ENCODE results near the gene ZNF175.

The ZNF175 gene

GRCh38 chr19:51637362-51637978 lies 66.4 kb downstream of the ZNF175 start:
- Mint-ChIP-seq H3K4me1 (no peaks in the 10 kb centered on the region), H3K9me3 (peaks cover 15% of the 10 kb centered on the region), H3K36me3 (ENCODE audit: low read depth) (no peaks in the 10 kb centered on the region), H3K27me3 (ENCODE audit: low read depth) (peaks cover 22% of the 10 kb centered on the region), H3K27ac (no peak overlapping the region), H3K4me3 (no peak overlapping the region)
- peak in 1 of 3 experiments; percentile 26 for TF ChIP-seq CTCF (IDR thresholded peaks at IDR 0.05; ENCODE audit: unreplicated experiment in 3 of 3)

GRCh38 chr19:51639916-51640315 lies 68.8 kb downstream of the ZNF175 start:
- Mint-ChIP-seq H3K27ac (no peak overlapping the region), H3K4me3 (no peak overlapping the region), H3K4me1 (no peaks in the 10 kb centered on the region), H3K36me3 (ENCODE audit: low read depth) (no peaks in the 10 kb centered on the region), H3K27me3 (ENCODE audit: low read depth) (peaks cover 26% of the 10 kb centered on the region), H3K9me3 (peaks cover 13% of the 10 kb centered on the region)
- TF ChIP-seq CTCF (IDR thresholded peaks at IDR 0.05; ENCODE audit: unreplicated experiment in 3 of 3): no peak

GRCh38 chr19:51640386-51640785 lies 69.3 kb downstream of the ZNF175 start:
- no peak overlapping the region for H3K4me3 Mint-ChIP-seq
- peaks cover 27% of the 10 kb centered on the region for H3K27me3 Mint-ChIP-seq (ENCODE audit: low read depth)
- no peak overlapping the region for H3K27ac Mint-ChIP-seq
- no peaks in the 10 kb centered on the region for H3K36me3 Mint-ChIP-seq (ENCODE audit: low read depth)
- peaks cover 13% of the 10 kb centered on the region for H3K9me3 Mint-ChIP-seq
- H3K4me1 Mint-ChIP-seq: no peaks in the 10 kb centered on the region
- no peak for TF ChIP-seq CTCF (IDR thresholded peaks at IDR 0.05; ENCODE audit: unreplicated experiment in 3 of 3)

GRCh38 chr19:51641648-51642047 lies 70.6 kb downstream of the ZNF175 start:
- Mint-ChIP-seq H3K27me3 (ENCODE audit: low read depth) (peaks cover 27% of the 10 kb centered on the region), H3K9me3 (peaks cover 10% of the 10 kb centered on the region), H3K4me3 (no peak overlapping the region), H3K4me1 (no peaks in the 10 kb centered on the region), H3K36me3 (ENCODE audit: low read depth) (no peaks in the 10 kb centered on the region), H3K27ac (no peak overlapping the region)
- TF ChIP-seq CTCF (IDR thresholded peaks at IDR 0.05; ENCODE audit: unreplicated experiment in 3 of 3): no peak

All from nephron (organoid).